NT2/D1 (cell line): ENCODE data around the gene FXN.

ENCODE experiments used
- YY1 ChIP-seq: IDR thresholded peaks from 2 replicates; pipeline ENCODE4 v1.6.1; 2011; ENCODE audit not compliant: insufficient read length, insufficient read depth
- ZNF274 ChIP-seq: IDR thresholded peaks from 2 replicates; pipeline ENCODE4 v1.6.1; 2011; ENCODE audit warnings: mild to moderate bottlenecking, low read depth, low read length

DNA sequence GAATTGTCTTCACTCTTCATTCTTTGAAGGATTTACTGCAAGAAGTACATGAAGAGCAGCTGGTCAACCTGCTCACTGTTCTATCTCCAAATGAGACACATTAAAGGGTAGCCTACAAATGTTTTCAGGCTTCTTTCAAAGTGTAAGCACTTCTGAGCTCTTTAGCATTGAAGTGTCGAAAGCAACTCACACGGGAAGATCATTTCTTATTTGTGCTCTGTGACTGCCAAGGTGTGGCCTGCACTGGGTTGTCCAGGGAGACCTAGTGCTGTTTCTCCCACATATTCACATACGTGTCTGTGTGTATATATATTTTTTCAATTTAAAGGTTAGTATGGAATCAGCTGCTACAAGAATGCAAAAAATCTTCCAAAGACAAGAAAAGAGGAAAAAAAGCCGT is 37.6 kb downstream of the FXN start:
- TF ChIP-seq ZNF274 = no peak
- TF ChIP-seq YY1 = no peak
